ENCODE measurements around the gene FANCC.
"Not testable (repeated sequence)": the region's sequence is repeated elsewhere in the genome, so short reads cannot be mapped to it uniquely, and the experiment has no call there.

The FANCC gene

GRCh38 chr9:95329061-95329460 lies 11.6 kb upstream of the FANCC start:
- DNase-seq = not testable (repeated sequence)

GRCh38 chr9:95327239-95327865 lies 9.8 kb upstream of the FANCC start:
- peak; percentile 18 for DNase-seq

- DNase-seq = no peak
These were observed 7.7 kb upstream of the FANCC start for GRCh38 chr9:95325221-95325620.

- no peak for DNase-seq
These were observed 343 bp upstream of the FANCC start for GRCh38 chr9:95317893-95318211.

GRCh38 chr9:95316794-95317118 lies 753 bp downstream of the FANCC start:
- DNase-seq = peak; percentile 92

GRCh38 chr9:95316274-95316673 lies 1.2 kb downstream of the FANCC start:
- no peak for DNase-seq

GRCh38 chr9:95315108-95315746 lies 2.3 kb downstream of the FANCC start:
- DNase-seq = no peak

GRCh38 chr9:95313010-95313498 lies 4.5 kb downstream of the FANCC start:
- peak; percentile 80 for DNase-seq

- no peak for DNase-seq
These were observed 5.5 kb downstream of the FANCC start for GRCh38 chr9:95311961-95312360.

- DNase-seq = no peak
These were observed 10.0 kb downstream of the FANCC start for GRCh38 chr9:95307538-95307937.

GRCh38 chr9:95306819-95307218 lies 10.7 kb downstream of the FANCC start:
- no peak for DNase-seq

- no peak for DNase-seq
These were observed 11.6 kb downstream of the FANCC start for GRCh38 chr9:95305770-95306492.

- no peak for DNase-seq
These were observed 15.0 kb downstream of the FANCC start for GRCh38 chr9:95302479-95302878.

- no peak for DNase-seq
These were observed 19.7 kb downstream of the FANCC start for GRCh38 chr9:95297760-95298159.

GRCh38 chr9:95297316-95297715 lies 20.2 kb downstream of the FANCC start:
- DNase-seq = no peak

GRCh38 chr9:95296761-95297160 lies 20.7 kb downstream of the FANCC start:
- no peak for DNase-seq

- not testable (repeated sequence) for DNase-seq
These were observed 24.2 kb downstream of the FANCC start for GRCh38 chr9:95293296-95293695.

- no peak for DNase-seq
These were observed 25.3 kb downstream of the FANCC start for GRCh38 chr9:95292226-95292625.

- no peak for DNase-seq
These were observed 31.4 kb downstream of the FANCC start for GRCh38 chr9:95286151-95286550.

- DNase-seq = no peak
These were observed 32.2 kb downstream of the FANCC start for GRCh38 chr9:95285307-95285706.

GRCh38 chr9:95284162-95285080 lies 33.1 kb downstream of the FANCC start:
- DNase-seq = no peak

- DNase-seq = no peak
These were observed 33.8 kb downstream of the FANCC start for GRCh38 chr9:95283673-95284072.

GRCh38 chr9:95282332-95282731 lies 35.2 kb downstream of the FANCC start:
- DNase-seq = no peak
